NT2/D1 (cell line): ENCODE data around the gene A2ML1.

ENCODE experiments used
- SUZ12 ChIP-seq: IDR thresholded peaks from 2 replicates; pipeline ENCODE4 v1.6.1; 2011; ENCODE audit not compliant: insufficient read length, insufficient read depth; ENCODE audit errors: extremely low read depth
- YY1 ChIP-seq: IDR thresholded peaks from 2 replicates; pipeline ENCODE4 v1.6.1; 2011; ENCODE audit not compliant: insufficient read length, insufficient read depth
- ZNF274 ChIP-seq: IDR thresholded peaks from 2 replicates; pipeline ENCODE4 v1.6.1; 2011; ENCODE audit warnings: mild to moderate bottlenecking, low read depth, low read length

GRCh38 chr12:8890313-8891085, 68.1 kb downstream of the A2ML1 start:
- TF ChIP-seq ZNF274 = no peak
- TF ChIP-seq YY1 = no peak
- no peak for TF ChIP-seq SUZ12
